Stimulated activated CD8-positive, alpha-beta memory T cell treated with anti-CD3 and anti-CD28 coated beads, Interleukin-12 subunit alpha, Interleukin-12 subunit beta, amount 100 ng/mL, for 24 hours (primary cell): Measurements from ENCODE around the gene TFDP1.

Source experiments
- DNase-seq: peaks from one replicate; pipeline ENCODE4 v3.0.0-alpha.2; 2020; ENCODE audit errors: extremely low read depth

TFDP1 gene

GRCh38 chr13:113634279-113635047 lies 49.9 kb downstream of the TFDP1 start:
- DNase-seq = no peak

GRCh38 chr13:113635048-113635420 lies 50.5 kb downstream of the TFDP1 start:
- no peak for DNase-seq

DNA sequence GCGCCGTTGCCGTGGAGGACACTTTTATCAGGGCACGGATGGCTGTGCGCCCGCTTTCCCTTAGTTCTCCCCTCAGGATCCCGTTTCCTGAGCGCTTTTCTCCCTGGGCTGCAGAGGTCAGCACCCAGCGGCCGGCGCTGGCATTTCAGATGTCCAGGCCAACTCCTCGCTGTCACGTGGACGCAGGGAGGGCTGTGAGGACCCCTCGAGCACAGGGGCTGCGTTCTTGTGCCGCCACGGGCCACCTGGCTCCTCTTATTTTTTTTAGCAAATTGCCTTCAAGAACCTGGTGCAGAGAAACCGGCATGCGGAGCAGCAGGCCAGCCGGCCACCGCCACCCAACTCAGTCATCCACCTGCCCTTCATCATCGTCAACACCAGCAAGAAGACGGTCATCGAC lies 51.2 kb downstream of the TFDP1 start:
- DNase-seq = no peak

GRCh38 chr13:113636266-113636963 lies 51.9 kb downstream of the TFDP1 start:
- no peak for DNase-seq

GRCh38 chr13:113637262-113638160 lies 53.0 kb downstream of the TFDP1 start:
- DNase-seq = no peak

- DNase-seq = no peak
These were observed 53.7 kb downstream of the TFDP1 start for GRCh38 chr13:113638173-113638746.

DNA sequence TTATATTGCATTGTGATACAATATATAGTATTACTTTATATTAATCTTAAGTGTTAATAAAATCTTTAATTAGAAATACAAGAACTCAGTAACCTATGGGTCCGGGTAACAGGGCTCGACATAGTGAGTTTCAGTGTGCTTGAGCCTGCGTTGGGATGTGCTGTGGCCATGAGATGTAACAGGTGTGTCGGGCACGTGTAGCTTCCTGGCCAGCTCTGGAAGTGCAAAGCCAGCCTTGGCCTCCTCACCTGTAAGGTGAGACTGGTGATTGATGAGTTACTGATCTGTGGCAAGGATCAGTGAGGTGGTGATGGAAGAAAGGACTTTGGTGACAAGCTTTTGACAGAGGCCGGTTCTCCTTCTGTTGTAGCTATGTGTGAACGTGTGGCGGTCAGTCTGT lies 54.3 kb downstream of the TFDP1 start:
- no peak for DNase-seq

DNA sequence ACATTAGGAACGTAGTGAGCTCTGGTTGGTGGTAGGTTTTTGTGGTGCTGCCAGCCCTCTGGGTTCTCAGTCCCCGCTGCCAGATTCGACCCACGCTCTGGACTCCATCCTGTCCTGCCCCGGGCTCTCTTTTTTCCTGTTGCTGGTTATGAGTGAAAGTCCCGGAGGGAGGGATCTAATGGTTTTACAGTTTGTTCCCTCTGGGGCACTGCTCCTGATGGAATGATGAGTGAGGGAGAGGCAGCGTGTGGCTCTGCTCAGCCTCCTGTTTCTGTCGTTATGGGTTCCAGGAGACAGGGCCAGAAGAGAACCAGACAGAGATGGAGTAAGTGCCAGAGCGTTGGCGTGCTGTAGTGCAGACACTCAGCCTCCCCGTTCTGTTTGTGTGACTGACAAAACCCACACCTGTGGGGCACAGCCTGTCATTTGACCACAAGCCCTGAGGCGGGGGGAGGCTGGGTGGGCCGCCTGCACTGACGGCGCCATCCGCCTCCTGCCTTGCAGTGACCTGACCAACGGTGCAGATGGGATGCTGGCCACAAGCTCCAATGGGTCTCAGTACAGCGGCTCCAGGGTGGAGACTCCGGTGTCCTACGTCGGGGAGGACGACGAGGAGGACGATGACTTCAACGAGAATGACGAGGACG lies 55.2 kb downstream of the TFDP1 start:
- DNase-seq = no peak

- no peak for DNase-seq
These were observed 56.9 kb downstream of the TFDP1 start for GRCh38 chr13:113641426-113641825.

DNA sequence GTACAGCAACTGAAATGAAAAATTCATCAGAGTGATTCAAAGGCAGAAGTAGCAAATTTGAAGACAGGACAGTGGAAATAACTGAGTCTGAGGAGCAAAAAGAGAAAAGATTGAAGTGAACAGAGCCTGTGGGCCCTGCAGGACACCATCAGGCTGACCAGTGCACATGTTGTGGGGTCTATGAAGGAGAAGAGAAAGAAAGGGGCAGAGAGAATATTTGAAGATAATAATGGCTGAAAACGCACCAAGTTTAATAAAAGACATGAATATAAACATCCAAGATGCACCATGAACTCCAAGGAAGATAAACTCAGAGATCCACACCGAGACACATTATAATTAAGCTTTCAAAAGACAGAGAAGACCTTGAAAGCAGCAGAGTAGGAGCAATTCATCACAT lies 58.0 kb downstream of the TFDP1 start:
- DNase-seq = no peak

- DNase-seq = no peak
These were observed 59.0 kb downstream of the TFDP1 start for GRCh38 chr13:113643593-113643992.

GRCh38 chr13:113644800-113645199 lies 60.2 kb downstream of the TFDP1 start:
- no peak for DNase-seq

DNA sequence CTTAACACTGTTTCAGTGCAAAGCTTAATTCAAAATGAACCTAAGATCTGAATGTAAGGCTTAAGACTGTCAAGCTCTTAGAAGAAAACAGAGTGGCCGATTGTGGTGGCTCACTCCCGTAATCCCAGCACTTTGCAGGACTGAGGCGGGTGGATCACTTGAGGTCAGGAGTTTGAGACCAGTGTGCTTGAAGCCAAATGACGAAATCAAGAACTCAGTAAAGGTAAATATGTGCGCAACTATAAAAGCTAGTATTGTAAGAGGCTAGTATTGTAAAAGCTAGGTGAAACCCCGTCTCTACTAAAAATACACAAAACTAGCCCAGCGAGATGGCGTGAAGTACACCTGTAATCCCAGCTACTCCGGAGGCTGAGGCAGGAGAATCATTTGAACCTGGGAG lies 60.8 kb downstream of the TFDP1 start:
- no peak for DNase-seq

- no peak for DNase-seq
These were observed 61.8 kb downstream of the TFDP1 start for GRCh38 chr13:113646376-113646775.

DNA sequence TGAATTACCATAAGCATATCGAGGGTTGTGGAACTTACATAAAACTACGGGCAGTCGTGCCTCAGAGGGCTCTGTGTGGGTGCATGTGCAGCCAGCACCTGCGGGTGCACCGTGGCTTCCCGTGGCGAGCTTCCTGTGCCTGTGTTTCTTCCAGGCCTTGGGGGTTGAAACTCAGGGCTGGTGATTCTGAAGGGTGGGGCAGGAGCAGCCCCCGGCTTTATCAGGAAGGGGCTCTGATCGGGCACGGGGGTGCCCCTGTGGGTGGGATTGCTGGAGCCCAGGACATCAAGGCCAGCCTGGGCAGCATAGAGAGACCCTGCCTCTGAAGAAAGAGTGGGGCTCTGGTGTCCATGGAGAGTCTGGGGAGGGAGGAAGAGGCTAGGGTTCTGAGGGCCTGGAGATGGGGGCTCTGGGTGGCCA lies 62.4 kb downstream of the TFDP1 start:
- no peak for DNase-seq

DNA sequence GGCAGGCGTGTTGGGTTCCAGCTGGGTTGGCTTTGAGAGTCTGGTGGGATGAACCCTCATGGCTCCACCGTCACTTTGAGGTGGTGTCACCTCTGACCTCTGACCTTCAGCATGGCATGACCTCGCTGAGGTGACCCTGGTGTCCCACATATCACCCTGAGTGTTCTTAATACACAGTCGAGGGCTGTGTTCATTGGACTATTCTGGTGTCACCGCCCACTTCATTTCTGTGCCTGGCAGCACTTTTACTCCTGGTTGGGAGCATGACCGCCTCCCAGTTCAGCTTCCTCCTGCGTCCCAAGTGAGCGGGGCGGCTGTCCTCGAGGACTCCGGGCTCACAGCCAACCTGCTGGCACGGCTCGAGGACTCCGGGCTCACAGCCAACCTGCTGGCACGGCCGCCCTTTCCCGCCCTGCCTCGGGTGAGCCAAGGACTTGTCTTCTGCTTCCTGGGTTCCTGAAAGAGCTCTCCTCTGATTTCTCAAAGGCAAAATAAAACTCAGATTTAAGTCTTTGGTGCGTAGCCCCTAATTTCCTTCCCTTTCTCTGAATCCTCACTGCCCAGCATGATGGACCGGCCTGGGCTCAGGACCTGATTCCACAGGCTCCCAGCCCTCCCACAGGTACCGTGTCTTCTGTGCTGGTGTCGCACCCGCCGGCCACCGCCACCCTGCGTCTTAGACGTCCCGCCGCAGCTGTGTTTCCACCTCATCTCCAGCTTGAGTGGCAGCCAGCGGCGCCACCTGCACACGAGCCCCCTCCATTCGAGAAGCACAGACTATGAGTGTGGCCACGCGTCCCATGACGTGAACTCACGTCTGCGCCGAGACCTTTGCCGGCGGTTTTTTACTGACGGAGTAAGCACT lies 63.0 kb downstream of the TFDP1 start:
- DNase-seq = no peak

GRCh38 chr13:113648216-113648610 lies 63.7 kb downstream of the TFDP1 start:
- no peak for DNase-seq

DNA sequence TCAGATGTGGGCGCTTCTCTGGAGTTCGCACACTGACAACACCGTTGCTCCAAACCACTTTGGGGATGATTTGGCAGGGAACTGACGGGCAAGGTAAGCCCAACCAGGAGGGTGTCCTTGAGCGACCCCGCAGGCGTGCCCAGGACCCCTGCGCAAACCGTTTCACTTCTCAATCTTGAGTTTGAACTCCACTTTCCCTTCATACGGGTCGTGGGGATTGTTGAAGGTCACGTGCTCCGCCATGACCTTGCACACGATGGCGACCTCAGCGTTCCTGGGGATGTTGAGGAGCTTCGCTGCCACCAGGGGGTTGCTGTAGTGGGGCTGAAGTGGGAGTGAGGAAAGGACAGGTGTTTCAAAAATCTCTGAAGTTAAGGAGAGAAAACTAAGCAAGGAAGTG lies 64.7 kb downstream of the TFDP1 start:
- DNase-seq = no peak

- no peak for DNase-seq
These were observed 65.7 kb downstream of the TFDP1 start for GRCh38 chr13:113650275-113650674.

DNA sequence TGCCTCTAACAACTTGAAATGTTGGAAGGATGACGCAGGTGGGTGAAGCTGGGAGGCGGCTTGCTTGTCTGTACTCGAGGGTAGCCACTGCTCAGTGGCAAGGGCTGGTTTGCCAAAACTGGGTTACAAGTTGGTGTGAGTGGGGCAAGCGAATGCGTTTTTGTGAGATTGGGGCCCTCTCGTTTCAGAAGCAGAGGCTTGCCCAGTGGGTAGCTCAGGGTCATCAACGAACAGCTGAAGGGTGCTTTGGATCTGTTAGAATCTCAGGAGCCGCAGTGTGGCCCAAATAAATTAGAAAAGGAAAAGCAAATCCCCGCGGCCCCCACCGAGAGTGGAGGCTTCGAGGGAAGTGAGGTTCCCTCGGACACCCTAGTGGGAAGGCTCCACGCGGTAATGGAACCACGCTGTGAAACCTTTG lies 66.2 kb downstream of the TFDP1 start:
- DNase-seq = no peak
